ENCODE data around the gene KIF1B.

The KIF1B gene

GRCh38 chr1:10283318-10283984, 73.1 kb downstream of the KIF1B start:
- no peak for DNase-seq (ENCODE audit: low read depth in 2 of 2)

DNA sequence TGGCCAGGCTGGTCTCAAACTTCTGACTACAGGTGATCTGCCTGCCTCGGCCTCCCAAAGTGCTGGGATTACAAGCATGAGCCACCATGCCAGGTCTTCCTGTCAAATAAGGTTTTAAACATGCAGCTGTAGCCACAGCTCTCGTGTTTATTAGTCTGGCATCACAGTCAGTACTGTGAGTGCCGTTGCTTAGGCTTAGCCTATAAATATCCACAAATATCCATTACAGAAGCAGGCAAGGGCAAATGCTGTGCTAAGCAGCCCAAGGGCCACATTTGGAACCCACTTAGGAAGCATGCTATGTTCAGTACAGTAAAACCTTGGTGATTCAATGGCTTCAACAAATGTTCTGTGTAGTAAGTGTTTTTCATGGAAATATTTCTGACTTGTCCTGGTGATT, 75.9 kb downstream of the KIF1B start:
- no peak for DNase-seq (ENCODE audit: low read depth in 2 of 2)

- no peak for DNase-seq (ENCODE audit: low read depth in 2 of 2)
Measured at GRCh38 chr1:10287023-10287645, 76.8 kb downstream of the KIF1B start.

GRCh38 chr1:10288029-10288615, 77.8 kb downstream of the KIF1B start:
- no peak for DNase-seq (ENCODE audit: low read depth in 2 of 2)

DNA sequence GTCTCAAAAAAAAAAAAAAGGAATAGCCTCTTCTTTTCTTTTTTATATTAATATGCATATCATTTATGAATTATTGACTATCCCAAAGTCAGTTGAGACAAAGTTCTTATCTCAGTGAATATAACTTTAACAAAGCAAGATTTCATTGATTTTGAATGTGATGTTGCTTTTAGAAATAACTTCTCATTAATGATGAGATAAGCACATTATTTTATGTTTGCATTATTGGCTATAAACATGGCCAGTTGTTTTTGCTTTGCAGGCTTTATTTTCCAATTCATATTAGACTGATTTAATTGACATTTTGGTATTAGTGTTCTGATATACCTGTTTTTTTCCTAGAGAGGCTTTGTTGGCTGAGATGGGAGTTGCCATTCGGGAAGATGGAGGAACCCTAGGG, 81.3 kb downstream of the KIF1B start:
- DNase-seq (ENCODE audit: low read depth in 2 of 2): no peak

DNA sequence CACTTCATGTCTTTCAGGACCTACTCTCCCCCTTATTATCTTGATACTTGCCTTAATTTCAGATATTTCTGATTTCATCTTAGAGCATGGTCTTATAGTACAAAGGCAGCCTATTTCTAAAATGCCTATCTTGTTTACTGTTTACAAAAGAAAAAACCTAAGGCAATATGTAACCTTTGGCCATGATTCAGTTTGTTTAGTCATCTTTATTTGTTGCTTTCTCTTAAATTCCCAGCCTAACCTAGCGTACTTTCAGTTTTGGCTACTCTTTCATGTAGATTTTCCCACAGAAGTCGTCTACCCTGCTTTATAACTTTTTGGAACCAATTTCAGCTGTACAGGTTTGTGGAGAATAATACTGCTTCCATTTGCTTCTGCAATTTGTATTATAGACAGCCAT, 81.8 kb downstream of the KIF1B start:
- DNase-seq (ENCODE audit: low read depth in 2 of 2): no peak

GRCh38 chr1:10295481-10296085, 85.2 kb downstream of the KIF1B start:
- no peak for DNase-seq (ENCODE audit: low read depth in 2 of 2)

DNA sequence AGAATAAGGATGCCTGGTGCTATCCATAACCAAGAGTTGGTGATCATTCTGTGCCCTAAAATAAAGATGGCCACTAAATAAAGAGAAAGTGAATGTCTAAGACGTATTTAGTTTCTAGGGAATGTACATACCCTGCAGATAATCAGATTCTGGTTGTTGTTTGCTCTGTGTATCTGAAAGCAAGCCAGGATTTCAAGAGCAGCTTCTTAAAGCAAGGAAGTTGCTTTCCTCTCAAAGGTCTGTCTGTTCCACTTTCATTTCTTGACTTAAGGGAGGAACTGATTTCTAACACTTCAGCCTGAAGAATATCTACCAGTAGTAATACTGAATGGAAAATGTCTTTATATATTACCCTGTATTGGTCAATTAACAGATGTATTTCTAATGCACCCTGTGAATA, 88.8 kb downstream of the KIF1B start:
- DNase-seq (ENCODE audit: low read depth in 2 of 2): no peak

DNA sequence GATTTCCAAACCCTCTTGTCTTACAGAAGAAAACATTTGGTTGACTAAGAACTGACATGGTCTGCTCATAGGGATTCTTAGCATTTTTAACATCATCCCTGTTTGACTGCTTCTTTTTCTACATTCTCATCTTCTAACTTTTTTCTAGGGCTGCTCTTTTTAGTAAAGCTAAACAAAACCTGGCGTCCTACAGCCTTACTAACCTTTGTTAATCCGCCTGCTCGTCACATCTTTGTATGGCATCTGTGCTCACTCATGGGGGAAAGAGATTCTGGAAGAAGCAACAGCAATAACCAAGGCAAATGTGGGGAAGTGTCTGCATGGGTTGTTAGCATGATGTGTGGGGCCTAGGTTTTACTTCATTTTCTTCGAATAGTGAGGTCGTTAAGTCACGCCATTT, 92.0 kb downstream of the KIF1B start:
- DNase-seq (ENCODE audit: low read depth in 2 of 2): no peak

GRCh38 chr1:10304295-10304694, 93.9 kb downstream of the KIF1B start:
- DNase-seq (ENCODE audit: low read depth in 2 of 2): no peak

- no peak for DNase-seq (ENCODE audit: low read depth in 2 of 2)
Measured at GRCh38 chr1:10306435-10306834, 96.1 kb downstream of the KIF1B start.

DNA sequence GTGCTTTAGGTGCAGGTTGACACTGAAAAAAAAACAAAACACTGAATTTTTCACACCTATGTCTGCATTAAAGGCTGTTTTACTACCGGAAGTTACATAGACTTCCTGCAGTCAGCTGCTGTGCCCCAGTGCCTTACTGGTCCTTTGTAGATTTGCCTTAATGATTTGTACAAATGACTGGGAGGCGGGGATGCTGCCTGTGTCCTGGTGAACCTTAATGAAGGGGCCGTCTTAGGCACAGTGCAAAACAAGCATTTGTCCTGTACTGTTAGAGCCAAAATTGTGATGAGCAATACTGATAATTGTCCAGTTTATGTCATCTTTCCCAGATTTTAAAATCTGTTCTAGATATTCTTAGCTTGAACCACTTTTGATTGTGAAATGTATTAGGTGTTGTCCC, 97.6 kb downstream of the KIF1B start:
- DNase-seq (ENCODE audit: low read depth in 2 of 2): no peak

DNA sequence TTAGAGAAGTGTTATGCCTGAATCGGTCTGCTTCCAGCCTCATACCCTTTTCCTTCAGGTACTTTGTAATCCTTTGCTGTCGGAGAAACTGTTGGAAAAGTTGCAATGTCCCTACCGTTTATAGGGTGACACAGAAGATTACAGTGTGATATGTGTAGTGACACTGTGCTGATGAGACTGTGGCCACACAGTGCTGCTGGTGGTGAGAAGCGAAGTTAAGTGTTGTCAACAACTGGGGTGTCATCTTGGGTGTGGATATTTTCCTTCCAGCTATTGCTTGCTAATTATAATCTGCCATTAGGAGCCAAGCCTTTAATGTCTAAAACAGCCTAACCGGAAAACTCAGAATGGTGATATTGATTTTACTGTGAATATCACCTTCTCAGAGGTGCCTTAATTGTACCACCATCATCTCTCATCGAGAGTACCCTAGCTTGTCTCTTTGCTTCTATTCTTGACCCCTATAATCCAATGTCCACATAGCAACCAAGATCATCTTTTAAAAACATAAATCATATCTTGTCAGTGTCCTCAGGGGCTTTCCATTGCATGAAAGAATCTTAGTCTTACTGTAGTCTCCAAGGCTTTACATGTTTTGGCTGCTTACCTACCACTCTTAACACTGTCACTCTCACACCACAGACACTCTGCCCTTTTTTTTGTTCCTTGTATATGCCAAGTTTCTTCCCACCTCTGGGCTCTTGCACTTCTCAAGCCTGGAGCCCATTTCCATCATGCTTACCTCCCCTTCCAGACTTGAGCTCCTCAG, 99.1 kb downstream of the KIF1B start:
- no peak for DNase-seq (ENCODE audit: low read depth in 2 of 2)

- DNase-seq (ENCODE audit: low read depth in 2 of 2): no peak
Measured at GRCh38 chr1:10316752-10317151, 106.4 kb downstream of the KIF1B start.

DNA sequence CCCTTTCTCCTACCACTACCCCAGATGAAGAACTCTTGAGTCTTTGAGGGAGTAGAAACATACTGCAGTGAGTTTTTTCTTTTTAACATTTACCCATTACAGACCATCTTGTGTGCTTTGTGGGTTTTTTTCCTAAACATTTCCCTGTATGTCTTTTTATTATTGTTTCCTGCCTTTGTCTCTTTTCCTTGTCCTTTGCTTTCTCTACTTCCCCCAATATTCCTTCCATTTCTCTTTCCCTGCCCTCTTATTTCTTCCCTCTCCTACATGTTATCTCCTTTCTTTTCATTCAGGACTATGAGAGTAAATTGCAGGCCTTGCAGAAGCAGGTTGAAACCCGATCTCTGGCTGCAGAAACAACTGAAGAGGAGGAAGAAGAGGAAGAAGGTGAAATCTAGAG, 109.4 kb downstream of the KIF1B start:
- DNase-seq (ENCODE audit: low read depth in 2 of 2): no peak

- DNase-seq (ENCODE audit: low read depth in 2 of 2): no peak
Measured at GRCh38 chr1:10320336-10320735, 110.0 kb downstream of the KIF1B start.

DNA sequence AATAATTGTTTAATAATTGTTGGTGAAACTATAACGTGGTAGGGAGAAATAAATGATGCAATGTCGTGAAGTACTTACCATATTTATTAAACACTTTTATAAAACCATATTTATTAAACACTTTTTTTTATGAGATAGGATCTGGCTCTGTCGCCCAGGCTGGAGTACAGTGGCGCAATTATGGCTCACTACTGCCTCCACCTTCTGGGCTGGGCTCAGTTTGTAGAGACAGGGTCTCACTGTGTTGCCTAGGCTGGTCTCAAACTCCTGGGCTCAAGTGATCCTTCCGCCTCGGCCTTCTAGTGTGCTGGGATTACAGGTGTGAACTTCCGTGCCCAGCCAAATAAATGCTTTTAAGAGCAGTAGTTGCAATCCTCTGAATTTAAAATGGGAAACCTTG, 112.5 kb downstream of the KIF1B start:
- no peak for DNase-seq (ENCODE audit: low read depth in 2 of 2)

DNA sequence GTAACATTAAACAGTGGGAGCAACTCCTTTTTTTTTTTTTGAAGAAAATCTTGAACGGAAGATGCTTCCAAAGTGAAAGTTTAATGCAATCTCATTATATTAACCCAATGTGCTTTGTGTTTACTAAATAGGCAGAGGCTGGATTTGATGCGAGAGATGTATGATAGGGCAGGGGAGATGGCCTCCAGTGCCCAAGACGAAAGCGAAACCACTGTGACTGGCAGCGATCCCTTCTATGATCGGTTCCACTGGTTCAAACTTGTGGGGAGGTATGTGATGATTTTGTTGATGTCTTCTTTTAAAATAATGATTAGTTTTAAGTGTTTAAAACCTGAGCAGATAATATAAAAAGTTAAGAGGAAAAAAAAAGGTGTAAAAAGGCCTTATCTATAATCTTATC, 114.3 kb downstream of the KIF1B start:
- no peak for DNase-seq (ENCODE audit: low read depth in 2 of 2)

DNA sequence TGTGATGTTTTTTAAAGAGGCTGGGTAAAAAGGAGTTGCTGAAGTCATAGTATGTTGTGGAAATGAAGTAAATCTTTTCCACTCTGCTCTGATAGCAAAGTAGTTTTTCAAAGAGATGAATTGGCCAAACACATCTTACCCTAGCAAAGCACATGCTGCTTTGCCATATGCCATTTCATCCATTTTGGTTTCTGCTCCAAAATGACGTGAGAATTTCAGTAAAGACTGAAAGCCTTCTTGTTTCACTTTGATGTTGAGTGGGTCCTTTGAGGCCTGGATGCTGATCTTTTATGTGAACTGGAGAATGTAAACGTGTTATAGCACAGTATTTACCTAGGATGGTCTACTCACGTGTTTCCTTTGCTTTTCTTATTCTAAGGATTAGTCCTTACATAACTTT, 115.2 kb downstream of the KIF1B start:
- DNase-seq (ENCODE audit: low read depth in 2 of 2): no peak

GRCh38 chr1:10326251-10326650, 115.9 kb downstream of the KIF1B start:
- no peak for DNase-seq (ENCODE audit: low read depth in 2 of 2)

GRCh38 chr1:10328180-10328963, 118.0 kb downstream of the KIF1B start:
- no peak for DNase-seq (ENCODE audit: low read depth in 2 of 2)

DNA sequence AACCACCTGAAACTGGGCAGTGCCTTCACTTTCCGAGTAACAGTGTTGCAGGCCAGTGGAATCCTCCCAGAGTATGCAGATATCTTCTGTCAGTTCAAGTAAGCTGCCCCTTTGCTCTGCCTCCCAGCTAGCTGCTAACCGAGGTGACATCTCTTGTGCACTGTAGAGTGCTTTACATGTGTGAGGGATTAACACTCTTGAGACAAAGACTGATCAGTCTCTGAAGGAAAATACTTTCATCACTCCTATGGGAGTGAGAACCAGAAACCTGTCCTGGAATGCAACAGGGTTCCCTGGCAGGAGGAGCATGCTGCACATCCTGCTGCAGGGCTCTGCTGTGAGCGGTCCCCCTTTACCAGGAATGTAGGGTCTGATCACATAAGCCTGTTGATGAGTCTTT, 127.1 kb downstream of the KIF1B start:
- DNase-seq (ENCODE audit: low read depth in 2 of 2): no peak

All from fibroblast of skin of left biceps (primary cell).